ENCODE results near the gene ADCK1.

- TF ChIP-seq CTCF (IDR thresholded peaks at IDR 0.05) (no peak), POLR2A (IDR thresholded peaks at IDR 0.05) (no peak)
Observed at GRCh38 chr14:77790566-77791224, 9.2 kb upstream of the ADCK1 start.
